ENCODE results near the gene CHORDC1. TPM values are rescaled to one million over a fixed set of nuclear protein-coding genes. Genes with fewer than 3 reads are reported as not detected.

The CHORDC1 gene
- total and polyA plus RNA-seq, 2 of the 13 experiments (the other 11 are each of a cell fraction or from before 2014, with no cell fraction given): 19.1 to 73.5 TPM

DNA sequence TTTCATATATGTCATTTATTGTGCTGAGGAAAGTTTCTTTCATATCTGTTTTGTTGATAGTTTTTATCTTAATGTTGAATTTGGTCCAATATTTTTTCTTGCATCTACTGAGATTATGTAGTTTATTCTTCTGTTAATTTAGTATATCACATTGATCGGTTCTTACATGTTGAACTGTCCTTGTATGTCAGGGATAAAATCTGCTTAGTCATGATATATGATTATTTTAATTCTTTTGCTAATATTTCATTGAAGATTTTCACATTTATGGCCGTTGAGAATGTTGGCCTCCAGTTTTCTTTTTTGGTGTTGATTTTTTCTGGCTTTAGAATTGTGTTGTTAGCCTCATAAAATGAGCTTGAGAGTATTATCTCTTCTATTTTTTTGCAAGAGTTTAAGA lies 31.2 kb upstream of the CHORDC1 start (continued):
- TF ChIP-seq, protein P1, sequence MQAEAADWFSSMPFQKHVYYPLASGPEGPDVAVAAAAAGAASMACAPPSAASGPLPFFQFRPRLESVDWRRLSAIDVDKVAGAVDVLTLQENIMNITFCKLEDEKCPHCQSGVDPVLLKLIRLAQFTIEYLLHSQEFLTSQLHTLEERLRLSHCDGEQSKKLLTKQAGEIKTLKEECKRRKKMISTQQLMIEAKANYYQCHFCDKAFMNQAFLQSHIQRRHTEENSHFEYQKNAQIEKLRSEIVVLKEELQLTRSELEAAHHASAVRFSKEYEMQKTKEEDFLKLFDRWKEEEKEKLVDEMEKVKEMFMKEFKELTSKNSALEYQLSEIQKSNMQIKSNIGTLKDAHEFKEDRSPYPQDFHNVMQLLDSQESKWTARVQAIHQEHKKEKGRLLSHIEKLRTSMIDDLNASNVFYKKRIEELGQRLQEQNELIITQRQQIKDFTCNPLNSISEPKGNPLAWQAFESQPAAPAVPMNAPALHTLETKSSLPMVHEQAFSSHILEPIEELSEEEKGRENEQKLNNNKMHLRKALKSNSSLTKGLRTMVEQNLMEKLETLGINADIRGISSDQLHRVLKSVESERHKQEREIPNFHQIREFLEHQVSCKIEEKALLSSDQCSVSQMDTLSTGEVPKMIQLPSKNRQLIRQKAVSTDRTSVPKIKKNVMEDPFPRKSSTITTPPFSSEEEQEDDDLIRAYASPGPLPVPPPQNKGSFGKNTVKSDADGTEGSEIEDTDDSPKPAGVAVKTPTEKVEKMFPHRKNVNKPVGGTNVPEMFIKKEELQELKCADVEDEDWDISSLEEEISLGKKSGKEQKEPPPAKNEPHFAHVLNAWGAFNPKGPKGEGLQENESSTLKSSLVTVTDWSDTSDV (CRISPR knock-in tag; IDR thresholded peaks at IDR 0.05): no peak

DNA sequence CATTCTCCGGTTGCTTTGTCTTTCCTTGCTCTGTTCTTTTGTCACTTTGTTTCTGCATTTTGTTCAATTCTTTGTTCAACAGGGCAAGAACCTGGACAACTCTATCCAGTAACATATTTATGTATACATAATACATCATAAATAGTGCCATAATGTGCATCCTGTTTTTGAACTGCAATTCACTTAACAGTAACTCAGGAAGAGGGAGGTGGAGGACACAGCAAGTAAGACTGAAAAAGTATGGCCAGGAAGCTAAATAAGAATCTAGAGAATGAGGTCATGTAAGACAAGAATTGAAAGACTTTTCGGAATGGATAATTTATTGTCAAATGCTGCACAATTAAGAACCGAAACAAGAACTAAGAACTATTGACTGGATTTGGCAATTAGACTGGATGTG lies 29.2 kb upstream of the CHORDC1 start:
- H3K36me3 ChIP-seq (replicated peaks in 1 of 2; ENCODE audit: control insufficient read depth in 1 of 2, insufficient read depth in 2 of 2, low read length in 2 of 2): no peaks in the 10 kb centered on the region
- DNase-seq (ENCODE audit: low spot score) (no peak), FAIRE-seq (no peak), ATAC-seq (no peak)
- peak overlapping the region; percentile 63; the same call in 1 of the 2 replicates for H3K9ac ChIP-seq (ENCODE audit: insufficient read depth, low read depth, low read length)
- H2AFZ ChIP-seq (ENCODE audit: low read length): no peak overlapping the region
- POLR2A ChIA-PET: no interaction called here
- CTCF ChIA-PET (ENCODE audit: low intra/inter-chr PET ratio, low total read pairs): no interaction called here
- no peaks in the 10 kb centered on the region; a peak in 1 of 5 replicates for H3K27me3 ChIP-seq (ENCODE audit: control insufficient read depth in 1 of 2, insufficient read depth in 2 of 2, low read length in 2 of 2)
- peak overlapping the region; percentile 68 for H3K4me2 ChIP-seq (ENCODE audit: low read depth, low read length)
- intact Hi-C loops (cut with micrococcal nuclease; ENCODE audit: unreplicated experiment): no loop called here
- TF ChIP-seq, protein P2, sequence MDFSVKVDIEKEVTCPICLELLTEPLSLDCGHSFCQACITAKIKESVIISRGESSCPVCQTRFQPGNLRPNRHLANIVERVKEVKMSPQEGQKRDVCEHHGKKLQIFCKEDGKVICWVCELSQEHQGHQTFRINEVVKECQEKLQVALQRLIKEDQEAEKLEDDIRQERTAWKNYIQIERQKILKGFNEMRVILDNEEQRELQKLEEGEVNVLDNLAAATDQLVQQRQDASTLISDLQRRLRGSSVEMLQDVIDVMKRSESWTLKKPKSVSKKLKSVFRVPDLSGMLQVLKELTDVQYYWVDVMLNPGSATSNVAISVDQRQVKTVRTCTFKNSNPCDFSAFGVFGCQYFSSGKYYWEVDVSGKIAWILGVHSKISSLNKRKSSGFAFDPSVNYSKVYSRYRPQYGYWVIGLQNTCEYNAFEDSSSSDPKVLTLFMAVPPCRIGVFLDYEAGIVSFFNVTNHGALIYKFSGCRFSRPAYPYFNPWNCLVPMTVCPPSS (IDR thresholded peaks at IDR 0.05): no peak
- TF ChIP-seq SP5 (CRISPR knock-in tag; IDR thresholded peaks at IDR 0.05; ENCODE audit: borderline replicate concordance, low read depth) (no peak), REXO4 (CRISPR knock-in tag; IDR thresholded peaks at IDR 0.05; ENCODE audit: borderline replicate concordance) (no peak), FOXC1 (CRISPR knock-in tag; IDR thresholded peaks at IDR 0.05; ENCODE audit: borderline replicate concordance) (no peak), ZBTB21 (CRISPR knock-in tag; IDR thresholded peaks at IDR 0.05) (no peak), AGO2 (optimal IDR thresholded peaks at IDR 0.05; ENCODE audit: low read depth, low read length) (no peak), CAMTA2 (CRISPR knock-in tag; IDR thresholded peaks at IDR 0.05; ENCODE audit: borderline replicate concordance) (no peak), ZNF331 (CRISPR knock-in tag; IDR thresholded peaks at IDR 0.05) (no peak), STAT5B (CRISPR knock-in tag; IDR thresholded peaks at IDR 0.05) (no peak), CCAR2 (optimal IDR thresholded peaks at IDR 0.05; ENCODE audit: low read depth, low read length) (no peak), ZNF484 (CRISPR knock-in tag; IDR thresholded peaks at IDR 0.05; ENCODE audit: borderline replicate concordance, low read depth) (no peak)
- TF ChIP-seq, protein P3, sequence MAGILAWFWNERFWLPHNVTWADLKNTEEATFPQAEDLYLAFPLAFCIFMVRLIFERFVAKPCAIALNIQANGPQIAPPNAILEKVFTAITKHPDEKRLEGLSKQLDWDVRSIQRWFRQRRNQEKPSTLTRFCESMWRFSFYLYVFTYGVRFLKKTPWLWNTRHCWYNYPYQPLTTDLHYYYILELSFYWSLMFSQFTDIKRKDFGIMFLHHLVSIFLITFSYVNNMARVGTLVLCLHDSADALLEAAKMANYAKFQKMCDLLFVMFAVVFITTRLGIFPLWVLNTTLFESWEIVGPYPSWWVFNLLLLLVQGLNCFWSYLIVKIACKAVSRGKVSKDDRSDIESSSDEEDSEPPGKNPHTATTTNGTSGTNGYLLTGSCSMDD (CRISPR knock-in tag; IDR thresholded peaks at IDR 0.05): no peak
- H3K27ac ChIP-seq (ENCODE audit: extremely low read length, insufficient read depth, low read length): no peak overlapping the region
- no peaks in the 10 kb centered on the region for H4K20me1 ChIP-seq (ENCODE audit: insufficient read depth, low read length)
- no peaks in the 10 kb centered on the region for H3K9me3 ChIP-seq (ENCODE audit: low read length)
- no TSS peak for BruUV-seq (replicated peaks)
- peak overlapping the region; percentile 36 to 49 (median 49); a peak in 5 of 6 replicates for H3K4me3 ChIP-seq (replicated peaks in 1 of 3; ENCODE audit: insufficient read depth in 1 of 3, low read depth in 2 of 3, low read length in 3 of 3)
- WGBS (ENCODE audit: low lambda C conversion rate): 27% methylated on average over 3 of the region's 3 CpGs
- in situ Hi-C loops (cut with HindIII; ENCODE audit: extremely low pct_ligation_motif_present, low pct_unique_long_range_greater_than_20kb): no loop called here
- H3K79me2 ChIP-seq (ENCODE audit: insufficient read depth, low read length): no peaks in the 10 kb centered on the region
- no peaks in the 10 kb centered on the region for H3K4me1 ChIP-seq (ENCODE audit: insufficient read depth, low read length)
